Neural progenitor cell (in vitro differentiated cells): ENCODE results near the gene ACOX3.

Experiments used
- EZH2 ChIP-seq: fragments of 200-600 bp; sonication (generic); IDR thresholded peaks from 2 replicates; pipeline ENCODE4 v1.6.1; 2017; ENCODE audit warnings: antibody characterized with exemption, mild to moderate bottlenecking, moderate library complexity
- EZH2phosphoT487 ChIP-seq: fragments of 200-600 bp; sonication (generic); IDR thresholded peaks from 2 replicates; pipeline ENCODE4 v1.6.1; 2017; ENCODE audit warnings: antibody characterized with exemption
- TF ChIP-seq, protein P1 (sequence below): fragments of 200-600 bp; sonication (generic); IDR thresholded peaks from 2 replicates; pipeline ENCODE4 v1.5.1; 2017; ENCODE audit warnings: antibody characterized with exemption, mild to moderate bottlenecking

DNA sequence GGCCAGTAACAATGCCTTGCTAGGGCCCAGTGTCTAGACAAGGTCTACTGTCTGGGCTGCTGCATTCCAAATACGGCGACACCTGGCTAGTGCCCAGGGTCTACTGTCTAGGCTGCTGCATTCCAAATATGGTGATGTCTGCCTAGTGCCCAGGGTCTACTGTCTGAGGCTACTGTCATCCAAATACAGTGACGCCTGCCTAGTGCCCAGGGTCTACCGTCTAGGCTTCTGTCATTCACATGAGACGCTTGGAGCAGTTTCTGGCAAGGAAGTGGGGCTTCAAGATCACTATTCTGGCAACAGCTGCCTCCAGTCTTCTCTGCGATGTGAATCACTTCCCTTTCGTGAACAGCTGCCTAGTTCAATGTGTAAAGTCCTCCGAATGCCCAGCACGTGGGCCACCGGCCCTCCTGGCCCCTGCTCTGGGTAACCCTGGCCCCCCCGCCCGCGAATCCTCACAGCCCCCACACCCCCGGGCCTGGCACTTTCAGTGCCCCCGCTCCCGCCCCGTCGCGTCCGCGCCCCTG lies 12.7 kb downstream of the ACOX3 start:
- no peak for TF ChIP-seq EZH2
- TF ChIP-seq, protein P1, sequence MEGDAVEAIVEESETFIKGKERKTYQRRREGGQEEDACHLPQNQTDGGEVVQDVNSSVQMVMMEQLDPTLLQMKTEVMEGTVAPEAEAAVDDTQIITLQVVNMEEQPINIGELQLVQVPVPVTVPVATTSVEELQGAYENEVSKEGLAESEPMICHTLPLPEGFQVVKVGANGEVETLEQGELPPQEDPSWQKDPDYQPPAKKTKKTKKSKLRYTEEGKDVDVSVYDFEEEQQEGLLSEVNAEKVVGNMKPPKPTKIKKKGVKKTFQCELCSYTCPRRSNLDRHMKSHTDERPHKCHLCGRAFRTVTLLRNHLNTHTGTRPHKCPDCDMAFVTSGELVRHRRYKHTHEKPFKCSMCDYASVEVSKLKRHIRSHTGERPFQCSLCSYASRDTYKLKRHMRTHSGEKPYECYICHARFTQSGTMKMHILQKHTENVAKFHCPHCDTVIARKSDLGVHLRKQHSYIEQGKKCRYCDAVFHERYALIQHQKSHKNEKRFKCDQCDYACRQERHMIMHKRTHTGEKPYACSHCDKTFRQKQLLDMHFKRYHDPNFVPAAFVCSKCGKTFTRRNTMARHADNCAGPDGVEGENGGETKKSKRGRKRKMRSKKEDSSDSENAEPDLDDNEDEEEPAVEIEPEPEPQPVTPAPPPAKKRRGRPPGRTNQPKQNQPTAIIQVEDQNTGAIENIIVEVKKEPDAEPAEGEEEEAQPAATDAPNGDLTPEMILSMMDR, result no peak
- no peak for TF ChIP-seq EZH2phosphoT487
